Endothelial cell of umbilical vein (primary cell): ENCODE data around the gene C1QTNF8. TPM values are rescaled to one million over a fixed set of nuclear protein-coding genes. Genes with fewer than 3 reads are reported as not detected.

Source experiments
- BruUV-seq: library from RNA; stranded (reverse); fragments of 400-500 nt; replicated peaks from 2 replicates; lab custom pipeline; 2021; lab: Mats Ljungman, UMichigan
- CTCF ChIA-PET: fragments of 300-600, 350-600 bp; sonication (Branson Sonifier 250); formaldehyde crosslinking; loops from one replicate; lab custom pipeline; 2021; ENCODE audit warnings: antibody characterized with exemption, inconsistent platforms; lab: Charles Lee
- POLR2A ChIA-PET: fragments of 300-600, 350-600 bp; sonication (Branson Sonifier 250); formaldehyde crosslinking; loops from one replicate; lab custom pipeline; 2021; ENCODE audit warnings: antibody characterized with exemption, inconsistent platforms; lab: Charles Lee
- DNase-seq: peaks from one replicate; pipeline ENCODE4 v3.0.0-alpha.2; 2011; ENCODE audit warnings: low read depth, low spot score
- FAIRE-seq: peaks from 2 replicates; lab custom pipeline; 2011; peaks lifted over from hg19 to GRCh38; lab: Jason Lieb, UNC
- H2AFZ ChIP-seq: 2 replicates; pipeline ENCODE4 v1.6.0; 2012; ENCODE audit warnings: low read depth, low read length, control low read depth, inconsistent platforms
- H3K27ac ChIP-seq: 2 replicates; pipeline ENCODE4 v1.5.1; 2011; ENCODE audit warnings: low read depth, mild to moderate bottlenecking, control low read depth, low read length, moderate library complexity; ENCODE audit not compliant: insufficient read depth
- H3K27me3 ChIP-seq, 2 experiments: 2 replicates each; pipeline versions ENCODE4 v1.6.0 to v1.6.1; 2011; ENCODE audit warnings: low read length in 2 of 2, mixed read lengths in 1 of 2; ENCODE audit not compliant: control insufficient read depth in 2 of 2, insufficient read depth in 2 of 2
- H3K36me3 ChIP-seq, 2 experiments: 2 replicates in 1 of 2; 3 replicates in 1 of 2; pipeline ENCODE4 v1.5.1; 2011; ENCODE audit warnings: low read length in 2 of 2, mild to moderate bottlenecking in 1 of 2, moderate library complexity in 1 of 2; ENCODE audit not compliant: control insufficient read depth in 2 of 2, insufficient read depth in 2 of 2; ENCODE audit errors: extremely low read depth in 1 of 2
- H3K4me1 ChIP-seq: 3 replicates; pipeline ENCODE4 v1.5.1; 2011; ENCODE audit warnings: mild to moderate bottlenecking, low read length; ENCODE audit not compliant: control insufficient read depth, insufficient read depth; ENCODE audit errors: extremely low read depth
- H3K4me2 ChIP-seq: 2 replicates; pipeline ENCODE4 v1.6.1; 2011; ENCODE audit warnings: low read length, control low read depth, mixed read lengths; ENCODE audit not compliant: insufficient read depth
- H3K4me3 ChIP-seq, 3 experiments: fragments of 200-600 bp in 1 of 3; sonication (generic), shearing (Covaris generic) in 1 of 3; replicated peaks in 1 of 3; 2 replicates each; pipeline ENCODE4 v1.5.1; 2011 to 2016; ENCODE audit warnings: control low read depth in 3 of 3, low read length in 3 of 3, mild to moderate bottlenecking in 2 of 3, inconsistent platforms in 1 of 3, low read depth in 1 of 3, moderate library complexity in 1 of 3; ENCODE audit not compliant: insufficient read depth in 1 of 3
- H3K79me2 ChIP-seq: 2 replicates; pipeline ENCODE4 v1.6.0; 2012; ENCODE audit warnings: low read length, inconsistent platforms; ENCODE audit not compliant: control insufficient read depth, insufficient read depth
- H3K9ac ChIP-seq: replicated peaks from 2 replicates; pipeline ENCODE3; 2011; ENCODE audit warnings: low read length, control low read depth; ENCODE audit not compliant: insufficient read depth; ENCODE audit errors: extremely low read depth
- H3K9me1 ChIP-seq: replicated peaks from 3 replicates; pipeline ENCODE4 v1.6.0; 2011; ENCODE audit warnings: mild to moderate bottlenecking, low read length; ENCODE audit not compliant: control insufficient read depth, insufficient read depth; ENCODE audit errors: extremely low read depth
- H3K9me3 ChIP-seq: replicated peaks from 2 replicates; pipeline ENCODE4 v1.5.1; 2012; ENCODE audit warnings: low read length, inconsistent platforms; ENCODE audit not compliant: control insufficient read depth, insufficient read depth
- H4K20me1 ChIP-seq: replicated peaks from 2 replicates; pipeline ENCODE3; 2011; ENCODE audit warnings: mild to moderate bottlenecking, low read length; ENCODE audit not compliant: control insufficient read depth, insufficient read depth; ENCODE audit errors: extremely low read depth
- CTCF ChIP-seq, 2 donors: IDR thresholded peaks; 1 replicate in 1 of 2; 2 replicates in 1 of 2; pipeline ENCODE4 v1.5.1; 2011; ENCODE audit warnings: low read length in 2 of 2, mild to moderate bottlenecking in 2 of 2, moderate library complexity in 2 of 2, control low read depth in 1 of 2, inconsistent platforms in 1 of 2, low read depth in 1 of 2; ENCODE audit not compliant: insufficient read depth in 1 of 2; ENCODE audit errors: extremely low read depth in 1 of 2
- EZH2 ChIP-seq: IDR thresholded peaks from 2 replicates; pipeline ENCODE4 v1.6.1; 2012; ENCODE audit warnings: borderline replicate concordance, low read depth, mild to moderate bottlenecking, moderate library complexity, low read length, inconsistent platforms; ENCODE audit not compliant: severe bottlenecking
- FOS ChIP-seq: IDR thresholded peaks from 2 replicates; pipeline ENCODE4 v1.6.1; 2011; ENCODE audit warnings: mild to moderate bottlenecking, low read length, moderate library complexity, borderline replicate concordance; ENCODE audit not compliant: insufficient read depth
- GATA2 ChIP-seq: IDR thresholded peaks from 2 replicates; pipeline ENCODE4 v1.7.0; 2011; ENCODE audit warnings: low read depth, mild to moderate bottlenecking, moderate library complexity, mixed read lengths, low read length; ENCODE audit not compliant: insufficient read length, insufficient read depth
- JUN ChIP-seq: IDR thresholded peaks from 2 replicates; pipeline ENCODE4 v1.6.1; 2011; ENCODE audit warnings: borderline replicate concordance, low read depth; ENCODE audit not compliant: insufficient read length, insufficient read depth
- MYC ChIP-seq: IDR thresholded peaks from one replicate; pipeline ENCODE4 v1.6.1; 2011; ENCODE audit warnings: mild to moderate bottlenecking, low read depth, low read length
- POLR2A ChIP-seq: IDR thresholded peaks from 2 replicates; pipeline ENCODE4 v1.6.1; 2012; ENCODE audit warnings: low read depth, mild to moderate bottlenecking, control low read depth, low read length
- POLR2AphosphoS5 ChIP-seq: IDR thresholded peaks from 2 replicates; pipeline ENCODE4 v1.6.1; 2012; ENCODE audit warnings: low read depth, mild to moderate bottlenecking, control low read depth, low read length, moderate library complexity; ENCODE audit not compliant: insufficient read depth
- dilution Hi-C: fragments of 300-500 bp; cut with MboI; formaldehyde crosslinking; loops from one replicate; pipeline ENCODE4 v1.15.0; 2019; ENCODE audit warnings: low sequenced_read_pairs; ENCODE audit not compliant: extremely low pct_ligation_motif_present
- intact Hi-C: fragments of 100-400 bp; cut with micrococcal nuclease; formaldehyde crosslinking; loops from one replicate; pipeline ENCODE4 v1.10.0; 2022
- polyA plus RNA-seq, 4 experiments: library from polyadenylated mRNA; depleted of rRNA in 3 of 4; stranded (reverse) in 3 of 4; unstranded in 1 of 4; fragments of >200 nt; gene quantifications; 2 replicates each; pipeline versions ENCODE4 v1.2.1 to v1.2.3, GENCODE V29; 2011 to 2012; ENCODE audit warnings: missing spikeins in 1 of 4
- total RNA-seq: library from RNA; stranded (reverse); gene quantifications from 2 replicates; pipeline ENCODE4 v1.2.3, GENCODE V29; 2021
- TF ChIP-seq, protein P1 (sequence below): IDR thresholded peaks from 2 replicates; pipeline ENCODE4 v1.6.1; 2011; ENCODE audit not compliant: insufficient read depth, insufficient read length

C1QTNF8 gene
- total and polyA plus RNA-seq, 2 donors (not counting 3 experiments of a cell fraction or from before 2014, with no cell fraction given) = not detected

DNA sequence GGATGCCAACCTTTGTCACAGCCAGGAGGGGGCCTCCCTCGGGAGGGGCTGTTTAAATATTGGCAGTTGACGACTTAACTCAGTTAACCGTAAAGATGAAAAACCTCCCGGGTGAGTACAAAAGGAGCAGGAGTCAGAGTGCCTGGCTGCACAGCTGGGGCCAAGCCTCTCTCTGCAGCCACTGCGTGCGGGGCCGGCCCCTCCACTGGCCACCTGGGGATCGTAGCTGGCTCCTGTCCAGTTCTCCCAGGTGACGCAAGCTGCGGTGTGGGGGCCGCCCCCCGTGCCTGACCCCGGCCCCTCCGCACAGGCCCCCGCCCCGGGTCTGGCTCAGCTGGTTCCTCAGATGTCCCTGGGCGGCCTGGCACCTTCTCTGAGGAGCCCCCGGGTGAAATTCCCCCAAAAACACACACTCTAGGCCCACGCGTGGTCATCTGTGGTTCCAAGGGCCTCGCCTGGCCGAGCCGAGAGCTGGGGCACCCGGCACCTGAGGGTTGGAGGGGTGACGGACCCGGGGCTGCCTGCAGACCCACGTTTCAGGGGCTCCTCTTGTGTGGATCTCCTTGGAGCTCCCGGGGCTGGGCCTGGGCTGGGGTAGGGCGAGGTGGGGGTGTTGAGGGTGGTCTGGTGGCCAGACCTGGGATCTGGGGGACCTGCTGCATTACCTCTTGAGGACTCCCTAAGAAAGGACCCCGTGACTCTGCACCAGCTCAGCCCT is 49.5 kb upstream of the C1QTNF8 start:
- Histone ChIP-seq H3K9ac (no peak overlapping the region), H3K36me3 (no peaks in the 10 kb centered on the region), H2AFZ (no peak overlapping the region), H3K27me3 (no peaks in the 10 kb centered on the region), H3K4me1 (no peaks in the 10 kb centered on the region), H3K9me3 (no peaks in the 10 kb centered on the region), H3K79me2 (no peaks in the 10 kb centered on the region), H3K4me3 (no peak overlapping the region), H3K9me1 (no peaks in the 10 kb centered on the region), H4K20me1 (no peaks in the 10 kb centered on the region), H3K4me2 (no peak overlapping the region), H3K27ac (no peak overlapping the region)
- dilution Hi-C loops (no loop called here), intact Hi-C loops (no loop called here)
- ChIA-PET POLR2A (no interaction called here), CTCF (no interaction called here)
- no peak for TF ChIP-seq FOS
- no TSS peak for BruUV-seq
- FAIRE-seq = no peak
- DNase-seq = no peak

GRCh38 chr16:1144476-1145382 is 48.7 kb upstream of the C1QTNF8 start:
- H3K79me2 ChIP-seq = no peaks in the 10 kb centered on the region
- TF ChIP-seq MYC (no peak), CTCF (IDR thresholded peaks at IDR 0.05; ENCODE audit: extremely low read depth in 1 of 2, insufficient read depth in 1 of 2, low read depth in 1 of 2, low read length in 2 of 2) (no peak), POLR2AphosphoS5 (no peak), JUN (no peak), FOS (no peak), EZH2 (no peak), POLR2A (no peak), GATA2 (no peak)
- TF ChIP-seq, protein P1, sequence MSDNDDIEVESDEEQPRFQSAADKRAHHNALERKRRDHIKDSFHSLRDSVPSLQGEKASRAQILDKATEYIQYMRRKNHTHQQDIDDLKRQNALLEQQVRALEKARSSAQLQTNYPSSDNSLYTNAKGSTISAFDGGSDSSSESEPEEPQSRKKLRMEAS = no peak
- dilution Hi-C loops (no loop called here), intact Hi-C loops (no loop called here)
- no peaks in the 10 kb centered on the region for H3K4me1 ChIP-seq
- POLR2A ChIA-PET = no interaction called here
- H3K9ac ChIP-seq = no peak overlapping the region
- H2AFZ ChIP-seq = no peak overlapping the region
- no peak overlapping the region for H3K27ac ChIP-seq
- H3K4me3 ChIP-seq = no peak overlapping the region
- H3K27me3 ChIP-seq = no peaks in the 10 kb centered on the region
- H3K36me3 ChIP-seq = no peaks in the 10 kb centered on the region
- H3K9me1 ChIP-seq = no peaks in the 10 kb centered on the region
- BruUV-seq = no TSS peak
- DNase-seq (no peak), FAIRE-seq (no peak)
- no peaks in the 10 kb centered on the region for H3K9me3 ChIP-seq
- CTCF ChIA-PET = no interaction called here
- H3K4me2 ChIP-seq = no peak overlapping the region
- H4K20me1 ChIP-seq = no peaks in the 10 kb centered on the region
